Right atrium auricular region (tissue), 2 donors: ENCODE measurements around the gene FAF1. TPM values are rescaled to one million over a fixed set of nuclear protein-coding genes. Genes with fewer than 3 reads are reported as not detected.

Source experiments
- DNase-seq: peaks from one replicate; pipeline ENCODE4 v3.0.0-alpha.2; 2019; ENCODE audit warnings: low spot score
- H3K27ac ChIP-seq, 2 donors: fragments of 200-600 bp; sonication (generic); 1 replicate in 1 of 2; 2 replicates in 1 of 2; pipeline ENCODE4 v1.5.1; 2016 to 2019
- H3K27me3 ChIP-seq, 2 donors: fragments of 200-600 bp; sonication (generic); one replicate each; pipeline versions ENCODE4 v1.5.1 to v1.6.0; 2017 to 2019
- H3K36me3 ChIP-seq: fragments of 200-600 bp; sonication (generic); one replicate; pipeline ENCODE4 v1.5.1; 2016
- H3K4me1 ChIP-seq, 2 donors: fragments of 200-600 bp; sonication (generic); one replicate each; pipeline versions ENCODE4 v1.5.1 to v1.6.0; 2017 to 2019
- H3K4me3 ChIP-seq, 2 donors: fragments of 200-600 bp; sonication (generic); 1 replicate in 1 of 2; 2 replicates in 1 of 2; pipeline ENCODE4 v1.5.1; 2017 to 2019; ENCODE audit warnings: mild to moderate bottlenecking in 1 of 2, moderate library complexity in 1 of 2
- H3K9me3 ChIP-seq, 2 donors: fragments of 200-600 bp; sonication (generic); one replicate each; pipeline ENCODE4 v1.5.1; 2019
- CTCF ChIP-seq, 2 donors: fragments of 200-600 bp; sonication (generic); IDR thresholded peaks; one replicate each; pipeline ENCODE4 v1.5.1; 2019; ENCODE audit warnings: antibody characterized with exemption in 2 of 2
- total RNA-seq, 2 donors: library from RNA; depleted of rRNA; stranded (reverse); fragments of >200 nt; gene quantifications; one replicate each; pipeline ENCODE4 v1.1.0, GENCODE V29; 2016

The FAF1 gene
- total RNA-seq, 2 donors from 2014 or later: 36.1 to 68.8 TPM

GRCh38 chr1:50414853-50415234 is 545.2 kb downstream of the FAF1 start:
- peaks cover 0 to 19% of the 10 kb centered on the region in 2 donors for H3K9me3 ChIP-seq
- H3K27me3 ChIP-seq: peaks cover 26 to 45% of the 10 kb centered on the region in 2 donors
- no peak overlapping the region for H3K4me3 ChIP-seq
- no peaks in the 10 kb centered on the region for H3K36me3 ChIP-seq
- no peak for TF ChIP-seq CTCF (IDR thresholded peaks at IDR 0.05)
- DNase-seq: no peak
- H3K4me1 ChIP-seq: peaks cover 0 to 27% of the 10 kb centered on the region in 2 donors
- no peak overlapping the region for H3K27ac ChIP-seq

DNA sequence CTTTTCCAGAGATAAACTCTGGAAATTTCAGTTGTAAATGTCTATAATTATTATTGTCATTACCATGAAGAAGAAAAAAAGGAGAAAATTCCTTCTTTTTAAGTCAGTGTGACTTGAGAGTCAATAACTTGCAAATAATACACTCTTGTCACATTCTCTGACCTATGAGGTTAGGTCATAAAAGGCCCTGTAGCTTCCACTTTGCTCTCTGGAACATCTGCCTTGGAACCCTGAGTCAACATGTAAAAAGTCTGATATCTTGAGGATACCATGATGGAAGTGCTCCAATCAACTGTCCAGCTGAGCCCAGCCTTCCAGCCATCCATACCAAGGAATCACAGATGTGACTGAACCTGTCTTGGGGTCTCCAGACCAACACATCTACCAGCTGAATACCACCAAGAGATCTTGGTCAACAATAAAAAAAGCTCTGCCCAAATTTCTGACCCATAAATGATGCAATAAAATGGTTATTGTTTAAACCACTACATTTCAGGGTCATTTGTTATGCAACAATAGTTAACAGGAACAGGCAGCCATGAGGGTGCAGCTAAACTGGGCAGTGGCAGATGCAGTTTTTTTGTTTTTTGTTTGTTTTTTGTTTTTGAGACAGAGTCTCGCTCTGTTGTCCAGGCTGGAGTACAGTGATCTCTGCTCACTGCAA is 547.1 kb downstream of the FAF1 start:
- DNase-seq: no peak
- H3K4me1 ChIP-seq: peaks cover 0 to 12% of the 10 kb centered on the region in 2 donors
- H3K36me3 ChIP-seq: no peaks in the 10 kb centered on the region
- H3K27me3 ChIP-seq: peaks cover 17 to 29% of the 10 kb centered on the region in 2 donors
- TF ChIP-seq CTCF (IDR thresholded peaks at IDR 0.05): no peak
- H3K9me3 ChIP-seq: peaks cover 0 to 19% of the 10 kb centered on the region in 2 donors
- no peak overlapping the region for H3K27ac ChIP-seq
- H3K4me3 ChIP-seq: no peak overlapping the region

GRCh38 chr1:50405814-50406213 is 554.3 kb downstream of the FAF1 start:
- H3K9me3 ChIP-seq: peaks cover 0 to 6% of the 10 kb centered on the region in 2 donors
- H3K27me3 ChIP-seq: no peaks in the 10 kb centered on the region
- no peak overlapping the region for H3K27ac ChIP-seq
- H3K4me1 ChIP-seq: no peaks in the 10 kb centered on the region
- DNase-seq: no peak
- H3K4me3 ChIP-seq: no peak overlapping the region
- no peak for TF ChIP-seq CTCF (IDR thresholded peaks at IDR 0.05)
- no peaks in the 10 kb centered on the region for H3K36me3 ChIP-seq

DNA sequence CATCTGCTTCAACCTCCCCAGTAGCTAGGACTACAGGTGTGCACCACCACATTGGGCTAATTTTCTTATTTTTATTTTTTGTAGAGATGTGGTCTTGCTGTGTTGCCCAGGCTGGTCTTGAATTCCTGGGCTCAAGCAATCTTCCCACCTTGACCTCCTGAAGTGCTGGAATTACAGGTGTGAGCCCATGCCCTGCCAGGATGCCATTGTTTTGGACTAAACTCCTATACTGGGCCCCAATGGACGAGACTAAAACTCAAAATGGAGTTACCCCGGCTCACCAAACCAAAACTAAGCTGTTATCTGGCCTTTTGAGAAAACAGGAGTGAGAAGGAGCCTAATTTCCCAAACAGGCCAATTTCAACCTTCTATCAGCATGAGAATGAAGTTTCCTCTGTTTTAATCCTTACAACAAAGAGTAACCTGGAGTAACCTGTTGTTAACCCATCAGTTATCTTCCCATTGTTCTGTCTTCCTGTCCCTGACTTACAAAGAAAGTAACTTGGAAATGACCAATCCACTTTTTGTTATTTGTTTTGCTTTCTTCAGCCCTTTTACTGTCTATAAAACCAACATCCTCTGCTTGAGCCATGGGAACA is 566.4 kb downstream of the FAF1 start:
- TF ChIP-seq CTCF (IDR thresholded peaks at IDR 0.05): no peak
- no peaks in the 10 kb centered on the region for H3K36me3 ChIP-seq
- H3K27ac ChIP-seq: no peak overlapping the region
- no peaks in the 10 kb centered on the region for H3K4me1 ChIP-seq
- H3K9me3 ChIP-seq: peaks cover 0 to 7% of the 10 kb centered on the region in 2 donors
- no peak overlapping the region for H3K4me3 ChIP-seq
- DNase-seq: no peak
- H3K27me3 ChIP-seq: no peaks in the 10 kb centered on the region

Other genes with a start within 250 kb of the FAF1 start
- 10 to 100 TPM; 11.3 to 15.9 TPM for gene CDKN2C, start 10.0 kb upstream of the FAF1 start, total RNA-seq
- gene C1orf185, start 142.0 kb upstream of the FAF1 start, total RNA-seq: not detected